ENCODE data around the gene DDIT4L. TPM values are rescaled to one million over a fixed set of nuclear protein-coding genes. Genes with fewer than 3 reads are reported as not detected.

The DDIT4L gene
- total and polyA plus RNA-seq, 2 donors (not counting 3 experiments of a cell fraction or from before 2014, with no cell fraction given): 0.73 to 2.0 TPM

DNA sequence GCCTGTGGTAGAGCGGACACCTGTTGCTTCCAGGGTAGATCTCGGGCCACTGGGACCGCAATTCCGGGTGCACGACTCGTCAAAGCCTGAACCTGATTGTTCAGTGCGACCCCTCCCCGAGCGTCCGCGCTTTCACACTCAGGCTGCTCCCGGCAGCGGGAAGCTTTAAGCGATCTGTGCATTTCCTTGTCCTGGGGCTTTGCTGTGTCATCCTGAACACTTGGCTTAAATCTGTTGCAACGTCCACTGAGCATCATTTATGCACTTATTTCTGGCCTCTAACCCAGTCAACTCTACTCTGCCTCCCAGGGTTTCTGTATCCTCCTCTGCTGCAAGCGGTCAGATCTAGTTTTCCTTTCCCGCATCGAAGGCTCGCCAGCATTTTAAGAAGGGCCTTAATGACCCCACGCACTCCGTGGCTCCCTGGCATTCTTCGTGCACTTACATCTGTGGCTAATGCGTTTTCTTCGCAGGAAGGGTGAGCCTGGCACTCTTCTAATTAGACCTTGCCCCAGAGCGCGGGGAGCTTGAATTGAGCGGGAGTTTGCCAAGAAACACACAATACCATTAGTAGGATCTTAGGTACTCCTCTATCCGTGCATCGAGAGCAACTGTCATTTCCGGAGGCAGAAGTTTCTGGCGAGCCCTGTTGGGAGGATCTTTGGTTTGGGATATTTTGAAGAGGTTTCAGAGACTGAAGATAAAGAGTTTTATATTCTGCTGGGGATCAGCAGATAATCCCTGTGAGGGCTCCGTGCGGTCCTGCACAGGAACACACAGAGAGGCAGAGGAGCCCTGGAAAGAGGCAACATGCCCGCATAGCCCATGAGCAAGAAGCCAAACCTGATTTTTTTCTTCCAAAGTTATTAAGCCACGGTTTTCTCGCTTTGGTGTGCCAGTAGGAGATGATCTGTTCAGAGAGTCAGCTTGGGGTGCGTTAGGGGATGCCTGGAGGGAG, 654 bp upstream of the DDIT4L start:
- POLR2A ChIA-PET: no interaction called here
- no peak for TF ChIP-seq GATA2 (IDR thresholded peaks at IDR 0.05; ENCODE audit: insufficient read depth, insufficient read length, low read depth, low read length)
- no peak for TF ChIP-seq FOS (IDR thresholded peaks at IDR 0.05; ENCODE audit: borderline replicate concordance, insufficient read depth, low read length)
- no peak for TF ChIP-seq POLR2A (IDR thresholded peaks at IDR 0.05; ENCODE audit: low read depth, low read length)
- no peak for TF ChIP-seq POLR2AphosphoS5 (IDR thresholded peaks at IDR 0.05; ENCODE audit: insufficient read depth, low read depth, low read length)
- H3K9ac ChIP-seq (replicated peaks; ENCODE audit: extremely low read depth, insufficient read depth, low read length): no peak overlapping the region
- intact Hi-C loops (cut with micrococcal nuclease): loop anchor here (1.0 to 10.0 kb wide), 2 partner anchors 29 to 174 kb away; no protein-coding TSS in a partner anchor
- peaks cover 3% of the 10 kb centered on the region for H3K4me1 ChIP-seq (ENCODE audit: control insufficient read depth, extremely low read depth, insufficient read depth, low read length)
- FAIRE-seq: peak; percentile 53
- no peaks in the 10 kb centered on the region for H3K27me3 ChIP-seq (ENCODE audit: control insufficient read depth in 2 of 2, insufficient read depth in 2 of 2, low read length in 2 of 2)
- peak overlapping the region; percentile 88 for H2AFZ ChIP-seq (ENCODE audit: low read depth, low read length)
- peak overlapping the region; percentile 61 to 69 (median 63) for H3K4me3 ChIP-seq (replicated peaks in 1 of 3; ENCODE audit: insufficient read depth in 1 of 3, low read depth in 1 of 3, low read length in 3 of 3)
- peak overlapping the region; percentile 82 for H3K4me2 ChIP-seq (ENCODE audit: insufficient read depth, low read length)
- BruUV-seq (replicated peaks): no TSS peak
- H3K9me3 ChIP-seq (replicated peaks; ENCODE audit: control insufficient read depth, insufficient read depth, low read length): no peaks in the 10 kb centered on the region
- no peaks in the 10 kb centered on the region for H3K9me1 ChIP-seq (replicated peaks; ENCODE audit: control insufficient read depth, extremely low read depth, insufficient read depth, low read length)
- CTCF ChIA-PET: no interaction called here
- H3K36me3 ChIP-seq (ENCODE audit: control insufficient read depth in 2 of 2, extremely low read depth in 1 of 2, insufficient read depth in 2 of 2, low read length in 2 of 2): no peaks in the 10 kb centered on the region
- H4K20me1 ChIP-seq (replicated peaks; ENCODE audit: control insufficient read depth, extremely low read depth, insufficient read depth, low read length): no peaks in the 10 kb centered on the region
- DNase-seq (ENCODE audit: low read depth, low spot score): peak; percentile 39
- dilution Hi-C loops (cut with MboI; ENCODE audit: extremely low pct_ligation_motif_present, low sequenced_read_pairs): no loop called here
- no peak overlapping the region for H3K27ac ChIP-seq (ENCODE audit: insufficient read depth, low read depth, low read length)
- H3K79me2 ChIP-seq (ENCODE audit: control insufficient read depth, insufficient read depth, low read length): no peaks in the 10 kb centered on the region

- H3K36me3 ChIP-seq (ENCODE audit: control insufficient read depth in 2 of 2, extremely low read depth in 1 of 2, insufficient read depth in 2 of 2, low read length in 2 of 2): no peaks in the 10 kb centered on the region
- H4K20me1 ChIP-seq (replicated peaks; ENCODE audit: control insufficient read depth, extremely low read depth, insufficient read depth, low read length): no peaks in the 10 kb centered on the region
- H3K9me3 ChIP-seq (replicated peaks; ENCODE audit: control insufficient read depth, insufficient read depth, low read length): no peaks in the 10 kb centered on the region
- dilution Hi-C loops (cut with MboI; ENCODE audit: extremely low pct_ligation_motif_present, low sequenced_read_pairs) (no loop called here), intact Hi-C loops (cut with micrococcal nuclease) (no loop called here)
- no peaks in the 10 kb centered on the region for H3K27me3 ChIP-seq (ENCODE audit: control insufficient read depth in 2 of 2, insufficient read depth in 2 of 2, low read length in 2 of 2)
- ChIA-PET POLR2A (no interaction called here), CTCF (interaction anchor here (0.7 kb wide), 1 partner anchor 12 kb away, joined by 3 read pairs; no protein-coding TSS in a partner anchor)
- no peak overlapping the region for H3K9ac ChIP-seq (replicated peaks; ENCODE audit: extremely low read depth, insufficient read depth, low read length)
- no peak for DNase-seq (ENCODE audit: low read depth, low spot score)
- H3K79me2 ChIP-seq (ENCODE audit: control insufficient read depth, insufficient read depth, low read length): no peaks in the 10 kb centered on the region
- no peaks in the 10 kb centered on the region for H3K9me1 ChIP-seq (replicated peaks; ENCODE audit: control insufficient read depth, extremely low read depth, insufficient read depth, low read length)
- TF ChIP-seq POLR2A (IDR thresholded peaks at IDR 0.05; ENCODE audit: low read depth, low read length) (no peak), JUN (IDR thresholded peaks at IDR 0.05; ENCODE audit: borderline replicate concordance, insufficient read depth, insufficient read length, low read depth) (no peak), GATA2 (IDR thresholded peaks at IDR 0.05; ENCODE audit: insufficient read depth, insufficient read length, low read depth, low read length) (no peak), MYC (IDR thresholded peaks at IDR 0.05; ENCODE audit: low read depth, low read length) (no peak), EZH2 (IDR thresholded peaks at IDR 0.05; ENCODE audit: borderline replicate concordance, low read depth, low read length, severe bottlenecking) (no peak), POLR2AphosphoS5 (IDR thresholded peaks at IDR 0.05; ENCODE audit: insufficient read depth, low read depth, low read length) (no peak), FOS (IDR thresholded peaks at IDR 0.05; ENCODE audit: borderline replicate concordance, insufficient read depth, low read length) (no peak)
- TF ChIP-seq, protein P1, sequence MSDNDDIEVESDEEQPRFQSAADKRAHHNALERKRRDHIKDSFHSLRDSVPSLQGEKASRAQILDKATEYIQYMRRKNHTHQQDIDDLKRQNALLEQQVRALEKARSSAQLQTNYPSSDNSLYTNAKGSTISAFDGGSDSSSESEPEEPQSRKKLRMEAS (IDR thresholded peaks at IDR 0.05; ENCODE audit: insufficient read depth, insufficient read length): no peak
- TF ChIP-seq, protein P2, sequence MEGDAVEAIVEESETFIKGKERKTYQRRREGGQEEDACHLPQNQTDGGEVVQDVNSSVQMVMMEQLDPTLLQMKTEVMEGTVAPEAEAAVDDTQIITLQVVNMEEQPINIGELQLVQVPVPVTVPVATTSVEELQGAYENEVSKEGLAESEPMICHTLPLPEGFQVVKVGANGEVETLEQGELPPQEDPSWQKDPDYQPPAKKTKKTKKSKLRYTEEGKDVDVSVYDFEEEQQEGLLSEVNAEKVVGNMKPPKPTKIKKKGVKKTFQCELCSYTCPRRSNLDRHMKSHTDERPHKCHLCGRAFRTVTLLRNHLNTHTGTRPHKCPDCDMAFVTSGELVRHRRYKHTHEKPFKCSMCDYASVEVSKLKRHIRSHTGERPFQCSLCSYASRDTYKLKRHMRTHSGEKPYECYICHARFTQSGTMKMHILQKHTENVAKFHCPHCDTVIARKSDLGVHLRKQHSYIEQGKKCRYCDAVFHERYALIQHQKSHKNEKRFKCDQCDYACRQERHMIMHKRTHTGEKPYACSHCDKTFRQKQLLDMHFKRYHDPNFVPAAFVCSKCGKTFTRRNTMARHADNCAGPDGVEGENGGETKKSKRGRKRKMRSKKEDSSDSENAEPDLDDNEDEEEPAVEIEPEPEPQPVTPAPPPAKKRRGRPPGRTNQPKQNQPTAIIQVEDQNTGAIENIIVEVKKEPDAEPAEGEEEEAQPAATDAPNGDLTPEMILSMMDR (IDR thresholded peaks at IDR 0.05; ENCODE audit: extremely low read depth in 1 of 2, insufficient read depth in 1 of 2, low read depth in 1 of 2, low read length in 2 of 2): no peak
- no peak overlapping the region for H2AFZ ChIP-seq (ENCODE audit: low read depth, low read length)
- H3K4me2 ChIP-seq (ENCODE audit: insufficient read depth, low read length): no peak overlapping the region
- no peak for FAIRE-seq
- H3K27ac ChIP-seq (ENCODE audit: insufficient read depth, low read depth, low read length): no peak overlapping the region
- H3K4me3 ChIP-seq (replicated peaks in 1 of 3; ENCODE audit: insufficient read depth in 1 of 3, low read depth in 1 of 3, low read length in 3 of 3): no peak overlapping the region
- H3K4me1 ChIP-seq (ENCODE audit: control insufficient read depth, extremely low read depth, insufficient read depth, low read length): peaks cover 3% of the 10 kb centered on the region
- no TSS peak for BruUV-seq (replicated peaks)
These were observed 1.4 kb downstream of the DDIT4L start for GRCh38 chr4:100188829-100189228.

Measured in endothelial cell of umbilical vein (primary cell).